Measurements from ENCODE around the gene EIF2B5. TPM values are rescaled to one million over a fixed set of nuclear protein-coding genes. Genes with fewer than 3 reads are reported as not detected.

EIF2B5 gene
- total RNA-seq, 2 experiments from 2014 or later = 41.1 to 56.7 TPM

DNA sequence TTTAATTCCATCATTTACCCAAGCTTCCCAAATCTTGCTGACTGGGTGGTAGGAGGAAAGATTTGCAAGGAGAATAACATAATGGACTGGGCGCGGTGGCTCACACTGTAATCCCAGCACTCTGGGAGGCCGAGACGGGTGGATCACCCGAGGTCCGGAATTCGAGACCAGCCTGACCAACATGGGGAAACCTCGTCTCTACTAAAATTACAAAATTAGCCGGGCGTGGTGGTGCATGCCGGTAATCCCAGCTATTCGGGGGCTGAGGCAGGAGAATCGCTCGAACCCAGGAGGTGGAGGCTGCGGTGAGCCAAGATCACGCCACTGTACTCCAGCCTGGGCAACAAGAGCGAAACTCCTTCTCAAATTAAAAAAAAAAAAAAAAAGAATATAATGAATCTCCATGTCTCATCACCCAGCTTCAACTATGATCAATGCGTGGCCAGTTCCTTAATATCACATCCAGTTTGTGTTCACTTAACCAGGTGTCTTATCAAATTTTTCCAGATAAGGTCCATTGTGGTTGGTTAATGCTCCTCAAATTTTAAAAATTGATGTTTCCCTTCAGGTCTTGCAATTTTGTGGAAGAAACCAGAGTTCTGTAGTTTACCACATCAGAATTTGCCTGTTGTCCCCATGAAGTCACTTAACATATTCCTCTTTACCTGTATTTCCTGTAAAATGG, 49.5 kb downstream of the EIF2B5 start:
- Histone ChIP-seq H3K9me2 (ENCODE audit: insufficient read depth, low read length) (no peaks in the 10 kb centered on the region), H3K27ac (ENCODE audit: low read depth, low read length, poor library complexity, severe bottlenecking) (no peak overlapping the region), H3K9me3 (ENCODE audit: low read length) (no peaks in the 10 kb centered on the region), H3K4me2 (ENCODE audit: low read length) (peak overlapping the region; percentile 77), H3K79me2 (ENCODE audit: insufficient read depth, low read depth, low read length) (peaks cover 23% of the 10 kb centered on the region), H4K20me1 (ENCODE audit: insufficient read depth, low read length) (peaks cover 7% of the 10 kb centered on the region; the same call in 1 of the 2 replicates), H2AFZ (ENCODE audit: low read length) (peak overlapping the region; percentile 75; the same call in 1 of the 2 replicates), H3K36me3 (ENCODE audit: insufficient read depth, low read length) (peaks cover 73% of the 10 kb centered on the region), H3K4me3 (ENCODE audit: low read depth, low read length, poor library complexity, severe bottlenecking) (peak overlapping the region; percentile 97), H3K4me1 (ENCODE audit: insufficient read depth, low read length, poor library complexity, severe bottlenecking) (peaks cover 16% of the 10 kb centered on the region)
- TF ChIP-seq, protein P1, sequence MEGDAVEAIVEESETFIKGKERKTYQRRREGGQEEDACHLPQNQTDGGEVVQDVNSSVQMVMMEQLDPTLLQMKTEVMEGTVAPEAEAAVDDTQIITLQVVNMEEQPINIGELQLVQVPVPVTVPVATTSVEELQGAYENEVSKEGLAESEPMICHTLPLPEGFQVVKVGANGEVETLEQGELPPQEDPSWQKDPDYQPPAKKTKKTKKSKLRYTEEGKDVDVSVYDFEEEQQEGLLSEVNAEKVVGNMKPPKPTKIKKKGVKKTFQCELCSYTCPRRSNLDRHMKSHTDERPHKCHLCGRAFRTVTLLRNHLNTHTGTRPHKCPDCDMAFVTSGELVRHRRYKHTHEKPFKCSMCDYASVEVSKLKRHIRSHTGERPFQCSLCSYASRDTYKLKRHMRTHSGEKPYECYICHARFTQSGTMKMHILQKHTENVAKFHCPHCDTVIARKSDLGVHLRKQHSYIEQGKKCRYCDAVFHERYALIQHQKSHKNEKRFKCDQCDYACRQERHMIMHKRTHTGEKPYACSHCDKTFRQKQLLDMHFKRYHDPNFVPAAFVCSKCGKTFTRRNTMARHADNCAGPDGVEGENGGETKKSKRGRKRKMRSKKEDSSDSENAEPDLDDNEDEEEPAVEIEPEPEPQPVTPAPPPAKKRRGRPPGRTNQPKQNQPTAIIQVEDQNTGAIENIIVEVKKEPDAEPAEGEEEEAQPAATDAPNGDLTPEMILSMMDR (conservative IDR thresholded peaks at IDR 0.05; ENCODE audit: low read length) = no peak
- TF ChIP-seq EZH2phosphoT487 (IDR thresholded peaks at IDR 0.05; ENCODE audit: borderline replicate concordance, low read depth, low read length) = no peak
- no peak for DNase-seq (ENCODE audit: low spot score)
- intact Hi-C loops (cut with micrococcal nuclease; ENCODE audit: unreplicated experiment) = loop anchor here (1.0 to 5.0 kb wide), 2 partner anchors 10 to 63 kb away; partner anchors contain the start of genes ALG3, AP2M1 and EEF1AKMT4
- BruUV-seq (replicated peaks) = no TSS peak
- POLR2A ChIA-PET = interaction anchor here (1.1 to 2.1 kb wide), 3 partner anchors 11 to 115 kb away, joined by 3 to 20 read pairs (median 4); partner anchors contain the start of gene DVL3
- CTCF ChIA-PET (ENCODE audit: unreplicated experiment) = no interaction called here

DNA sequence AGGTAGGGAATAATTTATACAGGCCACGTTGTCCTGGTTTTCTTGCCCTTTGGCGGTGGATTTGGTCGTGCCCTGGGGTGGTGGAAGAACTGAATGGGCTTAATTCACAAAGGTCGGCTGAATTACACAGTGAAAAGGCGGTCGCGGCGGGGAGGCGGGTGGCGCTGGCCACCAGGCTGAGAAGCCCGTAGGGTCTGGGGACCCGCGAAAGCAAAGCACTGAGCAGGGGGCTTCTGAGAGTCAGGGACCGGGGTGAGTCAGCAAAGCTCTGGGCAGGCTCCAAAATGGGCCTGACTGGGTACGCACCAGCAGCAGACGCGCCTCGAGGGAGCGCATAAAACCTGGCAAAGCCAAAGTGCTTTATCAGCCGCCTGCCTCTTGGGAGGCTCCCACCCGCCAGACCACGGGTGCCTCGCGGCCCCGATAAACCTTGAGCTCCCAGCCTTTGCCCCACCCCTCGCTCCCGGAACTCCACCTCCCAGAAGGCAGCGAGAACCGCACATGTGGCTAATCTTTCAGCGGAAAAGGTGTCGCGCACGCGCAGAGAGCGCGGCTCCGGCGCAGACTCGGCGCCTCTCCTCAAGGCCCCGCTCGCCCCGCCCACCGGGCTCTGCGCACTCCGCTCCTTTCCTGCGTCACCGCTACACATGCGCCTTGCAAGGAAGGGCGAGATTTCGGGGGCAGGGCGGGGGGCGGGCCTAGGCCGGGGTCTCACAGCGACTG, 50.5 kb downstream of the EIF2B5 start:
- H3K4me1 ChIP-seq (ENCODE audit: insufficient read depth, low read length, poor library complexity, severe bottlenecking) = peaks cover 16% of the 10 kb centered on the region
- peak overlapping the region; percentile 43 for H3K27ac ChIP-seq (ENCODE audit: low read depth, low read length, poor library complexity, severe bottlenecking)
- H3K79me2 ChIP-seq (ENCODE audit: insufficient read depth, low read depth, low read length) = peaks cover 23% of the 10 kb centered on the region
- H4K20me1 ChIP-seq (ENCODE audit: insufficient read depth, low read length) = peaks cover 7% of the 10 kb centered on the region; the same call in 1 of the 2 replicates
- peak overlapping the region; percentile 88 for H3K4me2 ChIP-seq (ENCODE audit: low read length)
- intact Hi-C loops (cut with micrococcal nuclease; ENCODE audit: unreplicated experiment) = loop anchor here (1.0 to 5.0 kb wide), 3 partner anchors 11 to 62 kb away; partner anchors contain the start of genes ALG3, AP2M1, EEF1AKMT4 and EIF2B5
- H3K4me3 ChIP-seq (ENCODE audit: low read depth, low read length, poor library complexity, severe bottlenecking) = peak overlapping the region; percentile 97
- TF ChIP-seq, protein P1 (conservative IDR thresholded peaks at IDR 0.05; ENCODE audit: low read length) = no peak
- no peak for TF ChIP-seq EZH2phosphoT487 (IDR thresholded peaks at IDR 0.05; ENCODE audit: borderline replicate concordance, low read depth, low read length)
- peak overlapping the region; percentile 75 for H2AFZ ChIP-seq (ENCODE audit: low read length)
- ChIA-PET CTCF (ENCODE audit: unreplicated experiment) (no interaction called here), POLR2A (interaction anchor here (0.6 to 2.5 kb wide), 8 partner anchors 9 to 114 kb away, joined by 3 to 20 read pairs (median 4); partner anchors contain the start of gene DVL3)
- TSS peak; percentile 93 for BruUV-seq (replicated peaks)
- no peaks in the 10 kb centered on the region for H3K9me3 ChIP-seq (ENCODE audit: low read length)
- H3K36me3 ChIP-seq (ENCODE audit: insufficient read depth, low read length) = peaks cover 73% of the 10 kb centered on the region
- H3K9me2 ChIP-seq (ENCODE audit: insufficient read depth, low read length) = no peaks in the 10 kb centered on the region
- peak; percentile 99 for DNase-seq (ENCODE audit: low spot score)

Measured in OCI-LY7 (cell line).